ENCODE measurements around the gene TSPYL4.
"Not testable (repeated sequence)": the region's sequence is repeated elsewhere in the genome, so short reads cannot be mapped to it uniquely, and the experiment has no call there.

TSPYL4 gene

GRCh38 chr6:116253505-116254296 is at the start of gene TSPYL4:
Gene TSPYL4, minus strand, starts transcription at chr6:116254075. Its CDS starts 67 bp downstream, at chr6:116254008.
- DNase-seq (ENCODE audit: low spot score), result peak; percentile 92

DNA sequence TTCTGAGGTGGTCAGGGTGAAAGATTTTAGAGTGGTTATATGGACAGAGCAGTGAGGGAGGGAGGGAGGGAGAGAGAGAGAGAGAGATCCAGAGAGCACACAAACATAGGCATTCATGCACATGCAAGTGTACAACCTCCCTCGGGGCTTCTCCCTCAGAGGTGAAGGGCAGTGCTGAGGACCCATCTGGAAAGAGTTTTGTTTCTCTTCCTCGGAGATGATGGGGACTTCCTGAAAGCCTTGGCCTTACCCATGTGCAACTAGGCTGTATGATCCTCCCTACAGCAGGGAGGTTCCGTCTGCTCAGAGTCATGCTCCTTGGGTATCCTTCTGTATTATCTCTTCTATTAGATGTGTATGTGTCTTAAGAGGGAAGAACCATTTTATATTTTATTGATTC is 47.2 kb upstream of the TSPYL4 start:
- no peak for DNase-seq (ENCODE audit: low spot score)

- no peak for DNase-seq (ENCODE audit: low spot score)
Measured at GRCh38 chr6:116300566-116300965, 46.7 kb upstream of the TSPYL4 start.

GRCh38 chr6:116298973-116299372 is 45.1 kb upstream of the TSPYL4 start:
- DNase-seq (ENCODE audit: low spot score), result no peak

GRCh38 chr6:116298273-116298672 is 44.4 kb upstream of the TSPYL4 start:
- no peak for DNase-seq (ENCODE audit: low spot score)

GRCh38 chr6:116292553-116292952 is 38.7 kb upstream of the TSPYL4 start:
- DNase-seq (ENCODE audit: low spot score), result no peak

DNA sequence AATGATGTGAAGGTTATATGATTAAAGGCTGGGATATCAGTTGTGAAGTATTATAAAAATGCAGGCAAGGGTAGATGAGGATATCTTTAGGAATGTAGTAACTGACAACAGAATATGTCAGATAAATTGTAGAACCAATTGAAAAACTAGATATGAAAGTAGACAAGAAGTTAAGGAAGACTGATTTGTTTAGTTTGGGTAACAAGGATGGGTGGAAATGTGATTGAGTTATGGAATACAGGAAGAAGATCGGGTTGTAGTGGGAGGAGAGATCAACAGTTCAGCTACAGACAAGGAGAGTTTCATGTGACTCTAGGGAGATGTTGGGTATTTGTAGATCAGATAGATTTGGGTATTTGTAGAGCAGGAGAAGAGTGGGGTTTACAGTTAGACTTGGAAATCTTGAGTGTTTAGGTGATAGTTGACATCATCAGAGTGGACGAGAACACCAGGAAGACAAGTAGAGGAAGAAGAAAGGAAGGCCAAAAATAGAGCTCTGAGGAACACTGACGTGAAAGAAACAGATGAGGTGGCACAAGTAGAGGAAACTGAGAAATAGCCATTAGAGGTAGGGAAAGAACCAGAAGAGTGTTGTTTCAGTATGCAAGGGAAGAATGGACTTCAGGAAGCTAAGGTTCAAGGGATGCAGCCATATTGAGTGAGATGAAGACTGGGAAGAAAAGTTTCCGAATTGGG is 38.0 kb upstream of the TSPYL4 start:
- DNase-seq (ENCODE audit: low spot score), result no peak

- no peak for DNase-seq (ENCODE audit: low spot score)
Measured at GRCh38 chr6:116290799-116291198, 36.9 kb upstream of the TSPYL4 start.

DNA sequence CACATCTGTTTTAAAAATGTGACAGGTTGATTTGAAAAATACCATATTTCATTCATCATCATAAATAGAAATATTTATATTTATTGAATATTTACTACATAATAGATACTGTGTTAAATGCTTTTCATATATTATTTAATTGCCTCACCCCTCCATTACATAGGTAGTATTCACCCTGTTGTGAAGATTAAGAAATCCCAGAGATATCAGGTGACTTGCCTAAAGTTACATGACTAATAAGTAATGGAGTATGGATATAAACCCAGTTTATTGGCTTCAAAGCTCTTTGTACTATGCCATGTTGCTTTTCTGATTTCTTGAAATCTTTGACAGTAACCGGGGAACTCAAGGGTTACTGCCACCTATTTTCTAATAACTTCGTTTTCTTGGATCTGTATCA is 36.0 kb upstream of the TSPYL4 start:
- no peak for DNase-seq (ENCODE audit: low spot score)

DNA sequence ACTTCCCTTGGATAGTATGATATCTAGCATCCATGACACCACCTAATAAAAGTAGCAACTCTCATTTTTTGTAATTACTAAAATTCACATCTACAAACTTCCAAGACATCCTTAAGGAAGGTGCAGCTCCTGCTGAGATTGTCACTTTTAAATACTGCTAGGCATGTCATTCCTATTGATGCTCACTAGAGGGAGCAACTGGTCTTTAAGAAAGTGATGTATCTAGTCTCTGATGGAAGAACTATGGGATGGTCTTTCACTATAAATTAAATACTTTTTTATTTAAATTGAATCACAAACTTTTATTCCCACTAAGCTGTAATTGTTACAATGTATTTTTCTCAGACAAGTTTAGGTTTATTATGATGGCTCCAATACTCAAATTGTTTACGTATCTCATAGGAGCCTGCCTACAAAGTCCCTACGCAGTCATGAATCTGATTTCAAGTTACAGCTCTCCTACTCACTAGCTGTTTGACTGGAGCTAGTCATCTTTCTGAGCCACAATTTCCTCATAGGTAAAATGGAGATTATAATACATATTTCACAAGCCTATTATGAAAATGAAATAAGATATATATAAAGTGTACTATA is 33.9 kb upstream of the TSPYL4 start:
- peak; percentile 36 for DNase-seq (ENCODE audit: low spot score)

GRCh38 chr6:116286773-116287358 is 33.0 kb upstream of the TSPYL4 start:
- DNase-seq (ENCODE audit: low spot score), result no peak

GRCh38 chr6:116284984-116285383 is 31.1 kb upstream of the TSPYL4 start:
- not testable (repeated sequence) for DNase-seq (ENCODE audit: low spot score)

DNA sequence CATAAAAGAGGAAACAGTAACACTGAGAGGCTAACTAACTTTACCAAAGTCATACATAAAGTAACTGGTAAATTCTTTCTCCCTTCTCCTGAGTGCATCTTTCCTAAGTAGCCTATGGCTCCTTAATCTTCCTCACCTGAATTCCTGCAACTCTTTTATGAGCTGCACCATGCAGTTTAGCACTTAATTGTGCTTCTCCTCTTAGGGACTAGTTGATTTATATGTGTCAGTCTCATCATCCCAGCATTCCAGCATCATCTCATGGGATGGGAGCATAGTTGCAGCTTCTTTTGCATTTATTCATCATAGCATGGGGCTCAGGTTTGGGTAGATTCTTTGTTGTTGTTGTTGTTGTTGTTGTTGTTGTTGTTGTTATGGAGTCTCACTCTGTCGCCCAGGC is 29.3 kb upstream of the TSPYL4 start:
- DNase-seq (ENCODE audit: low spot score), result no peak

DNA sequence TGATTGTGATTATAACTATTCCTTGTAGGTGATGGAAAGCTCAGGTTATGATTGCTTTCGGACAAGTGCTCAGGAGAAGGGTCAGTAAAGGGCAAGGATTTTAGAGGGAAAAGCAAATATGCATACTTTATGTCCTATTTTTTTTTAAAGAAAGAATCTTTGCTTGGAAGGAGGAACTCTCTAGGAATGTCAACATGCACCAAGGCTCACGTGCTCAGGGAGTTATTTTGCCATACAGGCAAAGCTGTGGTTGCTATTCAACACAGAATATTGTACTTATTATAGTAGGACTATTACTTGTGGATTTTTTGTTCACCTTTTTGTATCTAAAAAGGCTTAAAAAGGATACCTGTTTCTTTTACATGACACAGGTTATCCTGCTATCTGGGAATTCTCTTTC is 28.8 kb upstream of the TSPYL4 start:
- DNase-seq (ENCODE audit: low spot score), result no peak

- DNase-seq (ENCODE audit: low spot score), result no peak
Measured at GRCh38 chr6:116280933-116281316, 27.1 kb upstream of the TSPYL4 start.

DNA sequence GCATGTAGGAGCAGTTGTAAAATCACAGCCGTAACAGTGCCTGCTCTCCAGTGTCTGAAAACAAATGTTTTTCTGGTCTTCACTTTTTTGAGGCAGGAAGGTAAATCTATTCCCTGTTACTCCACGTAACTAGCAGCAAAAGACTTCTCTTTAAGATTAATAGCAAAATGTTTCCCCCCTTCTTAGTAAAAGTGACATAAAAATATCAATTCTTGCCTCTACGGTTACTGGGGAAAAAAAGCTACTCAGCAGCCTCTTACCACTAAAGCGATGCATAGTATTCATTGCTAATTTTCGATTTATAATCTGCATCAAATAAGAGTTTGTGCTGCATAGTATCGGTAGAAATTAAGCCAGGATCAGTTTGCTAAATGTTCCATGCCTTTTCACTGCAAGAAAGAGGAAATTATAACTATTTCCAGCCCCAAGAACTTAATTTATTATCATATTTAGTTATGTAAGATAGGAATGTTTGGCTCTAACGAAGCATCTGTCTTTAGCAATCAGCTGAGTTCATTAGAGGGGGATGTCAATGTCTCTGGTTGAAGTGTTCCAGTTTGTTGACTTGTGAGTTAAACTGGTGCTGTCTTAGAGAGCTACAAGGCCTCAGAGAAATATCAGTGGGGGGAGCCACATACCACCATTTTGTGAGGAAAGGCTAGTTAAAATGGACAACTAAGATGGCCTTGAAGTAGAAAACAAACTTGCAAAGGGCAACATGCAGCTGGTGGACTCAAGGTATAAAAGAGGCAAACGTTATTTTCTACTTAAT is 26.5 kb upstream of the TSPYL4 start:
- no peak for DNase-seq (ENCODE audit: low spot score)

- peak; percentile 94 for DNase-seq (ENCODE audit: low spot score)
Measured at GRCh38 chr6:116279232-116280160, 25.6 kb upstream of the TSPYL4 start, which contains the start of gene TSPYL1. Gene TSPYL1, minus strand, starts transcription at chr6:116279930. Its CDS starts 100 bp downstream, at chr6:116279830.

- no peak for DNase-seq (ENCODE audit: low spot score)
Measured at GRCh38 chr6:116278854-116279231, 25.0 kb upstream of the TSPYL4 start.

- DNase-seq (ENCODE audit: low spot score), result no peak
Measured at GRCh38 chr6:116278481-116278829, 24.6 kb upstream of the TSPYL4 start.

DNA sequence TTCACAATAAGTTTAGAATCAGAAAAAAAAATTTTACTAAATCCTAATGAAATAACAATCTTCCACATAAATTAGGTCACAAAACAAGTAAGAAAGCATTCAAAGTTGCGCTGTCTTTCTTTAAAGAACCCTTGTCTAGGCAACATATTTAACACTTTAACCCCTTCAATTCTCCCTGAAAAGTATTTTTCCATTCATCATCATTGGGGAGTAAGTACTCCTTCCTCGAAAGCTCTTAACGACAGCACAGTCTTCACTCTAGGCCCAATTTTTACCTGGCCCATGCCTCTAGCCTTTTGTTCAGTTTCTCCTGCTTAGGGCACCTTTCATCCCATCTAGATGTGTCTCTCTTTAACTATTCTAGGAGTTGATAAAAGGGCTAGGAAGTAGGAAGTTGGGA is 23.2 kb upstream of the TSPYL4 start:
- DNase-seq (ENCODE audit: low spot score), result no peak

DNA sequence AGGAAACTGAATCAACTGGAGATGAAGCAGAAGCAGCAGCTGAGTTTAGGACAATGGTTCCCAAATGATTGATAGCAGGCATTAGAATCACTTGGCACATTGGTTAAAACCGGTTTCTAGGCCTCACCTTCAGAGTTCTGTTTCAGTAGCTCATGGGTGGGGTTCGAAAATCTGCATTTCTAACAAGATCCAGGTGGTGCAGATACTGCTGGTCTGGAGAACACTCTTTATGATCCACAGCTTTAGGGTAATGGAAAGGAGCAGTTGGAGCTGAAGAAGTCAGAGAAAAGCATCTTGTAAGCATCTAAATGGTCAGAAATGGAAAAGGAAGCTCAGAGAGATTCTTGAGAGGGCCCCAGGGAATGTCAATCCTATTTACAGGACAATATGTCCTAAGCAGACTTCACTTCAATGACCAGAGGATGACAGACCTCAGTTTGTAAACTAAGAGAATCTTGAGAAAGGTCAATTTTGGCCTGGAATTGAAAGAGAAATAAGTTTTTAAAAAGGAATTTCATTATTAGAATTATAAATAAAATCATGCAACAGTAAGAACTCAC is 17.4 kb upstream of the TSPYL4 start:
- no peak for DNase-seq (ENCODE audit: low spot score)
